Lower lobe of right lung (tissue), 2 donors: ENCODE data around the gene HDAC9. TPM values are rescaled to one million over a fixed set of nuclear protein-coding genes. Genes with fewer than 3 reads are reported as not detected.
A peak's percentile ranks its signal among the peaks of the same experiment; 100 is the strongest.

Source experiments
- ATAC-seq, 2 donors: fragments of 200-7000 bp; cut with Tn5 transposase; one replicate each; pipeline ENCODE4 v1.9.1; 2020 to 2022; ENCODE audit warnings: mild to moderate bottlenecking in 2 of 2, moderate library complexity in 2 of 2
- DNase-seq: peaks from one replicate; pipeline ENCODE4 v3.0.0-alpha.2; 2020
- H3K27ac ChIP-seq: fragments of 200-600 bp; one replicate; pipeline ENCODE4 v1.8.0; 2022
- H3K27me3 ChIP-seq: fragments of 200-600 bp; one replicate; pipeline ENCODE4 v1.8.0; 2022; ENCODE audit warnings: low read depth
- H3K36me3 ChIP-seq: fragments of 200-600 bp; one replicate; pipeline ENCODE4 v1.8.0; 2022; ENCODE audit warnings: mild to moderate bottlenecking
- H3K4me1 ChIP-seq: fragments of 200-600 bp; one replicate; pipeline ENCODE4 v1.8.0; 2022
- H3K4me3 ChIP-seq: fragments of 200-600 bp; one replicate; pipeline ENCODE4 v1.8.0; 2022; ENCODE audit warnings: mild to moderate bottlenecking
- H3K9me3 ChIP-seq: fragments of 200-600 bp; one replicate; pipeline ENCODE4 v1.8.0; 2022
- intact Hi-C: fragments of 100-400 bp; cut with DNase I; formaldehyde crosslinking; loops from one replicate; pipeline ENCODE4 v1.11.0; 2022
- total RNA-seq: library from RNA; stranded (reverse); fragmentation: NEBNext Ultra II Directional; extraction: Animal tissue kit (Norgen Biotek cat#: 25700); gene quantifications from one replicate; pipeline ENCODE4 v1.2.1, GENCODE V29; 2021
- TF ChIP-seq, protein P1 (sequence below): fragments of 200-600 bp; IDR thresholded peaks from one replicate; pipeline ENCODE4 v1.8.0; 2022; ENCODE audit warnings: antibody characterized with exemption, mild to moderate bottlenecking
- donor health status: DM: no; HTN: yes; CAD: no; lungs with severe emphysema.

Gene HDAC9
- total RNA-seq, 1 donor from 2014 or later = 14.3 TPM

DNA sequence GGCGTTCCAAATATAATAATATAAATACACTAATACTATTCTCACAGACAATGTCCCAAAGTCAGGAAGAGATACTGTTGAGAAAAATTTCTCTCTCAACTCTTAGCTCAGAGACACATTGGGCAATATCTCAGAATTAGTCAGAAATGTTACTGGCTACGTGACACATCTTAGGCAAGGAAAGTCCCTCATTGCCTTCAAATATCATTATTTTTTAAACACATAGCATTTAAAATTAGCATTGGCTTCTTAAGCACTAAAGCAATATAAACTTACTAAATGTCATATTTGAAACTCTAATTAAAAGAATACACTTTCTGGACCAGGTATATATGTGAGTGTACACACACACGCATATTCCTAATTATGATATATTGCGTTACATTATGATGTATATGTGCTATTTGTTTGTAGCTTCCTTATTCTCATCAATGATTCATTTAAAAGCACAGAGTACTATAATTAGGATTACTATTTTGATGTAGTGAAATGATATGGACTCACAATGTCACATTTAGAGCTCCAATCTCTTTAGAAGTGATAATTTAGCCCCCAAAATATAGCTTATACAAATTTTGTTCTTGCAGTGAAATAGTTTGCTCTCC, 366.1 kb downstream of the HDAC9 start:
- Histone ChIP-seq H3K27me3 (no peaks in the 10 kb centered on the region), H3K4me1 (no peaks in the 10 kb centered on the region), H3K4me3 (no peak overlapping the region), H3K9me3 (no peaks in the 10 kb centered on the region), H3K27ac (no peak overlapping the region), H3K36me3 (no peaks in the 10 kb centered on the region)
- ATAC-seq = no peak
- intact Hi-C loops = no loop called here
- TF ChIP-seq, protein P1, sequence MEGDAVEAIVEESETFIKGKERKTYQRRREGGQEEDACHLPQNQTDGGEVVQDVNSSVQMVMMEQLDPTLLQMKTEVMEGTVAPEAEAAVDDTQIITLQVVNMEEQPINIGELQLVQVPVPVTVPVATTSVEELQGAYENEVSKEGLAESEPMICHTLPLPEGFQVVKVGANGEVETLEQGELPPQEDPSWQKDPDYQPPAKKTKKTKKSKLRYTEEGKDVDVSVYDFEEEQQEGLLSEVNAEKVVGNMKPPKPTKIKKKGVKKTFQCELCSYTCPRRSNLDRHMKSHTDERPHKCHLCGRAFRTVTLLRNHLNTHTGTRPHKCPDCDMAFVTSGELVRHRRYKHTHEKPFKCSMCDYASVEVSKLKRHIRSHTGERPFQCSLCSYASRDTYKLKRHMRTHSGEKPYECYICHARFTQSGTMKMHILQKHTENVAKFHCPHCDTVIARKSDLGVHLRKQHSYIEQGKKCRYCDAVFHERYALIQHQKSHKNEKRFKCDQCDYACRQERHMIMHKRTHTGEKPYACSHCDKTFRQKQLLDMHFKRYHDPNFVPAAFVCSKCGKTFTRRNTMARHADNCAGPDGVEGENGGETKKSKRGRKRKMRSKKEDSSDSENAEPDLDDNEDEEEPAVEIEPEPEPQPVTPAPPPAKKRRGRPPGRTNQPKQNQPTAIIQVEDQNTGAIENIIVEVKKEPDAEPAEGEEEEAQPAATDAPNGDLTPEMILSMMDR = no peak
- DNase-seq = no peak

DNA sequence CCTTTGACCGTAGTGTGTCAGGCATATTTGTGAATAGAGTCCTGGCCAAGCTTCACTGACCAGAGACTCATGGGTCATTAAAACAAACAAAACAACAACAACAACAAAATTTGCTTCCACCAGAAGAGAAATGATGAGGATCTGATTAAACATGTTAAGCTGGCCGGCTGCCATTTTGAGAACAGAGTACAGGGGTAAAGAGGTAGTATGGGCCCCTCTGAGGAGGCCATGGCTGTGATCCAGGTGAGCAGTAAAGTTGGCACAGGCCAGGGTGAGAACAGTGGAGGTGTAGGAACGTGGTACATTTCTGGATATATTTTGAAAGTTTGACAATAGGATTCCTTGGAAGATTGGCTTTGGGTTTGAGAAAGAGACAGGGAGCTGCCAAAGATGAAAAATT, 369.4 kb downstream of the HDAC9 start:
- intact Hi-C loops = no loop called here
- Histone ChIP-seq H3K27ac (no peak overlapping the region), H3K9me3 (no peaks in the 10 kb centered on the region), H3K36me3 (no peaks in the 10 kb centered on the region), H3K27me3 (no peaks in the 10 kb centered on the region), H3K4me3 (no peak overlapping the region), H3K4me1 (no peaks in the 10 kb centered on the region)
- no peak for ATAC-seq
- TF ChIP-seq, protein P1 = no peak
- no peak for DNase-seq

DNA sequence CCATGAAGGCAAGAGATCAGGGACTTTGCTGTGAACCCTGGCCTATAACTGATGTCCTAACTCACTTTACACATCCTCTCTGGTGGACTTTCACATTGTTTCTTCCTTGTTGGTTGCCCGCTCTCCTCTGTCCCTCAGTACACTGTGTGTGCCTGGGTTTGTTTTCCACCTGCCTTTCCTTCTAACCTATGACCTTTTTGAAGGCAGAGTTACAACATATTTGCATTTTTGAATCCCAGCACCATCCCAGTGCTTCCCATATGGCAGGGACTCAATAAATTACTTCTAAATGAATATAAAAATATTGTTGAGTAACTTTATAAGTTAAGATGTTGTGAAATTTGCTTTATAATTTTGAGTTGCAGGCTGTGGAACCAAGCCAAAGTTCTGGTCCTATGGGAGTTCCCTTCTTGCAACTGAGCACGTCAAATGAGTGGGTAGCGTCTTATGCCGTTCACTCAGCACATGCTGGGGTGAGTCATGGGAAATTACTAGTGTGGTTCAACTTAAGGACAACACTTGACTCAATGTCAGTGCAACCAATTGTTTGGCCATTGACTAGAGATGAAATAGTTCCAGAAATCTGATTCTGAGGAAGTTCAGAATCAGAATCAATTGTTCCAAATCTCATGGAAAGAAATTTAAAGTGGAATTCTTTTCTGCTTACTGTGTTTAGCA, 370.9 kb downstream of the HDAC9 start:
- DNase-seq = no peak
- Histone ChIP-seq H3K9me3 (no peaks in the 10 kb centered on the region), H3K4me3 (no peak overlapping the region), H3K36me3 (no peaks in the 10 kb centered on the region), H3K27me3 (no peaks in the 10 kb centered on the region), H3K27ac (no peak overlapping the region), H3K4me1 (no peaks in the 10 kb centered on the region)
- intact Hi-C loops = no loop called here
- TF ChIP-seq, protein P1 = no peak
- ATAC-seq = peak; percentile 73 to 87

DNA sequence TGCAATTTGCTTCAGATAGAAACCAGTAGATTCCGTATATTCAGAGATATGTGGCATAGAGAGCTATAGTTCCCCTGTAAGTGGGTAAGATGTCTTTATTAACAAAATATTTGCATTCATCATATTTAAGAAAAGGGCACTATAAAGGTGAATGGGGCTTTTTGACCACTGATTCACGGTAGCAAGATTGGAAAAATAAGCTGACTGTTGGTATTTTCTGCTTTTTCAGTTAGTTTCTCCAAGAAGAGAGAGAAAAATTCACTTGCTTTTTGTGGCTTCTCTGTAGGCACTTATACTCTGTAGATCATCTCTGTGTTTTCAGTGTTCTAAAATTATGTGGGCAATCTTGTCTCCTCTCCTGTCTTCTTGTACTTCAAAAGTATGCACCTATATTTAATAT, 376.8 kb downstream of the HDAC9 start:
- Histone ChIP-seq H3K9me3 (no peaks in the 10 kb centered on the region), H3K27me3 (no peaks in the 10 kb centered on the region), H3K4me1 (no peaks in the 10 kb centered on the region), H3K36me3 (no peaks in the 10 kb centered on the region), H3K27ac (no peak overlapping the region), H3K4me3 (no peak overlapping the region)
- TF ChIP-seq, protein P1 = no peak
- intact Hi-C loops = no loop called here
- DNase-seq (no peak), ATAC-seq (no peak)

DNA sequence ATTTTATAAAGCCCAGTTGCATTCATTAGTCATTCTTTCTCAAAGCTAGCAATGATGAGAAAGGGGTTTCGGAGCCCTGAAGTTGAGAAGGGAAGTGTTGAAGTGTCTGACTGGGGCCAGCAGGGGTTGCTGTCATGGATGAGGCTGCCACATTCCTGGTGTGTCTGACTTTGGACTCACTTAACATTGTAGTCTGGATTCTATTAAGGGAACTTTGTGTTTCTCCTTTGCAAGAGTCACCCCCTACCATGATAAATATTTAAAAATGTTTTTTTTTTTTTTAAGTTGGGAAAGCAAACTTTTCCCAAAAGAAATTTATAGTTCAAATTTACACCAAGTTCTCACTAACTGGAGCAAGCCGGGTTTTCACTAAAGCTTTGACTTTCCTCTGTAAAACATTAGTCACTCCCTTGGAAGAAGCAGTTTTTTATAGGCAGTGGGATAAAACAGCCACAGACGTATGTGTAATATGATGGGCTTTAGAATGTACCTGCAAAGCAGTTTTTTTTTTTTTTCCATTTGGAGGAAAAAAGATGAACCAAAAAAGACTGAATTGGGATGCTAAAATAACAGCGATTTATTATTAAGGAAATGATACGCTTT, 378.3 kb downstream of the HDAC9 start:
- ATAC-seq (no peak), DNase-seq (no peak)
- intact Hi-C loops = no loop called here
- no peak overlapping the region for H3K4me3 ChIP-seq
- no peaks in the 10 kb centered on the region for H3K36me3 ChIP-seq
- TF ChIP-seq, protein P1 = no peak
- H3K27me3 ChIP-seq = no peaks in the 10 kb centered on the region
- H3K27ac ChIP-seq = no peak overlapping the region
- no peaks in the 10 kb centered on the region for H3K4me1 ChIP-seq
- no peaks in the 10 kb centered on the region for H3K9me3 ChIP-seq
